K562 (cell line): ENCODE data around the gene CXCL1. TPM values are rescaled to one million over a fixed set of nuclear protein-coding genes. Genes with fewer than 3 reads are reported as not detected.

Source experiments
- ATAC-seq: fragments of 200-7000 bp; cut with Tn5 transposase; 3 replicates; pipeline ENCODE4 v1.9.1; 2020; ENCODE audit warnings: moderate library complexity
- BruUV-seq: library from RNA; stranded (reverse); fragments of 400-500 nt; replicated peaks from 2 replicates; lab custom pipeline; 2021; lab: Mats Ljungman, UMichigan
- CTCF ChIA-PET: fragments of 300-600 bp; formaldehyde crosslinking; extraction: SDS; loops from one replicate; lab custom pipeline; 2021; ENCODE audit warnings: low intra/inter-chr PET ratio; lab: Yijun Ruan, JAX
- POLR2A ChIA-PET: fragments of 300-600, 350-650 bp; sonication (Branson Sonifier 250); formaldehyde crosslinking; extraction: SDS; loops from one replicate; lab custom pipeline; 2021; ENCODE audit warnings: antibody characterized with exemption, inconsistent platforms; lab: Yijun Ruan, JAX
- DNase-seq, 4 experiments: peaks; one replicate each; pipeline versions ENCODE4 v3.0.0 to v3.0.0-alpha.2; 2011 to 2018; ENCODE audit warnings: low spot score in 3 of 4, mixed read lengths in 3 of 4; ENCODE audit errors: extremely low read depth in 1 of 4
- FAIRE-seq: peaks from 2 replicates; lab custom pipeline; 2011; peaks lifted over from hg19 to GRCh38; lab: Jason Lieb, UNC
- H2AFZ ChIP-seq: 2 replicates; pipeline ENCODE4 v1.6.0; 2011; ENCODE audit warnings: low read depth, low read length, control low read depth, inconsistent platforms
- H3K27ac ChIP-seq: fragments of 200-600 bp; 3 replicates; pipeline ENCODE4 v1.8.0; 2011; ENCODE audit warnings: low read depth, mild to moderate bottlenecking, control low read depth, inconsistent platforms, low read length, moderate library complexity, mixed read lengths; ENCODE audit errors: extremely low read depth
- H3K27me3 ChIP-seq, 2 experiments: fragments of 300-600 bp in 1 of 2; 2 replicates in 1 of 2; 3 replicates in 1 of 2; pipeline versions ENCODE4 v1.6.0 to v1.8.0; 2011; ENCODE audit warnings: inconsistent platforms in 2 of 2, low read length in 2 of 2, mild to moderate bottlenecking in 1 of 2, mixed read lengths in 1 of 2, moderate library complexity in 1 of 2; ENCODE audit not compliant: control insufficient read depth in 2 of 2, insufficient read depth in 2 of 2
- H3K36me3 ChIP-seq: fragments of 300-600 bp; 3 replicates; pipeline ENCODE4 v1.8.0; 2011; ENCODE audit warnings: mild to moderate bottlenecking, low read length, inconsistent platforms; ENCODE audit not compliant: control insufficient read depth, insufficient read depth
- H3K4me1 ChIP-seq, 2 experiments: fragments of 200-600 bp in 1 of 2; replicated peaks in 1 of 2; 2 replicates in 1 of 2; 3 replicates in 1 of 2; pipeline versions ENCODE4 v1.5.1 to v1.8.0; 2011; ENCODE audit warnings: inconsistent platforms in 2 of 2, low read length in 2 of 2, mild to moderate bottlenecking in 1 of 2, mixed read lengths in 1 of 2, moderate library complexity in 1 of 2; ENCODE audit not compliant: control insufficient read depth in 2 of 2, insufficient read depth in 2 of 2
- H3K4me2 ChIP-seq: 2 replicates; pipeline ENCODE4 v1.6.1; 2011; ENCODE audit warnings: low read length, control low read depth, inconsistent platforms, mixed read lengths; ENCODE audit not compliant: insufficient read depth
- H3K4me3 ChIP-seq: fragments of 200-600 bp; sonication (generic), shearing (Covaris generic); 2 replicates; pipeline ENCODE4 v1.5.1; 2016; ENCODE audit warnings: control low read depth, inconsistent platforms
- H3K79me2 ChIP-seq: fragments of 200-600 bp; 3 replicates; pipeline ENCODE4 v1.8.0; 2011; ENCODE audit warnings: low read length, inconsistent platforms; ENCODE audit not compliant: control insufficient read depth, insufficient read depth
- H3K9ac ChIP-seq, 2 experiments: 2 replicates each; pipeline versions ENCODE4 v1.6.0 to v1.6.1; 2011; ENCODE audit warnings: low read depth in 2 of 2, low read length in 2 of 2, control low read depth in 1 of 2, inconsistent platforms in 1 of 2, mild to moderate bottlenecking in 1 of 2, mixed read lengths in 1 of 2; ENCODE audit not compliant: insufficient read depth in 1 of 2
- H3K9me1 ChIP-seq: one replicate; pipeline ENCODE4 v1.6.0; 2011; ENCODE audit warnings: inconsistent platforms, mild to moderate bottlenecking, low read length, moderate library complexity; ENCODE audit not compliant: control insufficient read depth, insufficient read depth
- H3K9me3 ChIP-seq: replicated peaks from 2 replicates; pipeline ENCODE4 v1.5.1; 2011; ENCODE audit warnings: low read depth, low read length, inconsistent platforms; ENCODE audit not compliant: control insufficient read depth, insufficient read depth
- H4K20me1 ChIP-seq: replicated peaks from 2 replicates; pipeline ENCODE4 v1.6.1; 2011; ENCODE audit warnings: low read length, inconsistent platforms, mixed read lengths; ENCODE audit not compliant: control insufficient read depth, insufficient read depth
- CBX1 ChIP-seq: sonication (generic); IDR thresholded peaks from 2 replicates; pipeline ENCODE4 v1.6.1; 2016; ENCODE audit warnings: antibody characterized with exemption, low read depth, mild to moderate bottlenecking
- DIDO1 ChIP-seq: fragments of 450-650 bp; IDR thresholded peaks from 2 replicates; pipeline ENCODE4 v1.6.1; 2016; ENCODE audit warnings: low read depth, missing biosample characterization, missing genetic modification characterization
- E4F1 ChIP-seq: fragments of 250-450 bp; sonication (Bioruptor Pico); IDR thresholded peaks from 2 replicates; pipeline ENCODE4 v1.5.0; 2021; ENCODE audit warnings: mild to moderate bottlenecking, borderline replicate concordance
- MAFK ChIP-seq: IDR thresholded peaks from 2 replicates; pipeline ENCODE4 v1.6.1; 2011; ENCODE audit warnings: low read length, improper control_type of control experiment
- MCM5 ChIP-seq: fragments of 450-650 bp; IDR thresholded peaks from 2 replicates; pipeline ENCODE4 v1.6.1; 2016; ENCODE audit warnings: low read depth
- SUPT5H ChIP-seq: fragments of 450-650 bp; IDR thresholded peaks from 2 replicates; pipeline ENCODE4 v1.6.1; 2016
- WHSC1 ChIP-seq: IDR thresholded peaks from one replicate; pipeline ENCODE4 v1.6.1; 2012; ENCODE audit warnings: low read length, control low read depth, inconsistent platforms
- ZNF280A ChIP-seq: fragments of 450-650 bp; IDR thresholded peaks from 2 replicates; pipeline ENCODE4 v1.6.1; 2018; ENCODE audit warnings: mild to moderate bottlenecking, low read depth; ENCODE audit not compliant: partially characterized antibody
- ZNF436 ChIP-seq: fragments of 250-450, 450-650 bp; sonication (Bioruptor Pico); formaldehyde crosslinking; IDR thresholded peaks from 2 replicates; pipeline ENCODE4 v1.7.0; 2020; ENCODE audit warnings: mild to moderate bottlenecking
- ZNF707 ChIP-seq: fragments of 250-450 bp; sonication (Bioruptor Pico); conservative IDR thresholded peaks from 2 replicates; pipeline ENCODE4 v1.8.0; 2022; ENCODE audit warnings: inconsistent platforms, mild to moderate bottlenecking, moderate library complexity
- ZNF778 ChIP-seq: fragments of 450-650 bp; formaldehyde crosslinking; IDR thresholded peaks from 2 replicates; pipeline ENCODE4 v1.4.0; 2020; ENCODE audit warnings: mild to moderate bottlenecking, moderate library complexity
- ZZZ3 ChIP-seq: fragments of 450-650 bp; IDR thresholded peaks from 2 replicates; pipeline ENCODE4 v1.6.1; 2016; ENCODE audit warnings: antibody characterized with exemption, mild to moderate bottlenecking, moderate library complexity
- WGBS: fragments of 100-300 bp; shearing (Covaris generic); methylation state at CpG from one replicate; pipeline ENCODE4 v1.1.6; 2016; ENCODE audit warnings: low coverage, mixed read lengths; ENCODE audit not compliant: insufficient coverage; ENCODE audit errors: missing lambda C conversion rate; 5-methylcytosine and 5-hydroxymethylcytosine counted together
- in situ Hi-C: fragments of 300-500 bp; cut with MboI; formaldehyde crosslinking; loops from 4 replicates; pipeline ENCODE4 v1.15.0; 2018; ENCODE audit warnings: inconsistent platforms, mixed read lengths
- intact Hi-C: fragments of 100-400 bp; cut with micrococcal nuclease; formaldehyde crosslinking; loops from 2 replicates; pipeline ENCODE4 v1.14.2; 2022
- polyA plus RNA-seq, 8 experiments: library from polyadenylated mRNA; depleted of rRNA in 4 of 8; stranded (reverse) in 5 of 8; unstranded in 3 of 8; fragments of >200 nt; fragmentation: Nextera tagmentation in 2 of 8; fragmentation: Illumina TruSeq in 1 of 8; extraction: Ambion mirVana in 2 of 8; extraction: Trizol in 1 of 8; gene quantifications; 2 replicates each; pipeline versions ENCODE4 v1.2.1 to v1.2.3, GENCODE V29; 2011 to 2014; ENCODE audit warnings: inconsistent platforms in 1 of 8, missing spikeins in 1 of 8
- total RNA-seq, 7 experiments: library from RNA; depleted of rRNA in 6 of 7; stranded (reverse); fragments of >200 nt in 6 of 7; fragmentation: Illumina TruSeq in 2 of 7; extraction: Trizol in 2 of 7; gene quantifications; 2 replicates each; pipeline versions ENCODE4 v1.2.1 to v1.2.3, GENCODE V29; 2011 to 2021; ENCODE audit warnings: low replicate concordance in 1 of 7

CXCL1 gene
- total and polyA plus RNA-seq, 9 of the 15 experiments (the other 6 are each of a cell fraction or from before 2014, with no cell fraction given): 0.07 to 2.2 (median 0.32) TPM; not detected in 3

- no peaks in the 10 kb centered on the region for H3K9me1 ChIP-seq
- in situ Hi-C loops: no loop called here
- POLR2A ChIA-PET: no interaction called here
- no peaks in the 10 kb centered on the region for H4K20me1 ChIP-seq
- H3K27ac ChIP-seq: no peak overlapping the region
- no peak for DNase-seq
- no peak overlapping the region for H2AFZ ChIP-seq
- no peak for FAIRE-seq
- CTCF ChIA-PET: no interaction called here
- peaks cover 0 to 6% of the 10 kb centered on the region in 2 experiments; a peak in 2 of 5 replicates for H3K4me1 ChIP-seq
- no peak overlapping the region for H3K9ac ChIP-seq
- no peak for ATAC-seq
- no peaks in the 10 kb centered on the region for H3K27me3 ChIP-seq
- H3K36me3 ChIP-seq: no peaks in the 10 kb centered on the region
- no peak overlapping the region for H3K4me2 ChIP-seq
- TF ChIP-seq MCM5: no peak
- no peak for TF ChIP-seq DIDO1 (tag)
- TF ChIP-seq WHSC1: no peak
- TF ChIP-seq ZNF436 (CRISPR knock-in tag): no peak
- TF ChIP-seq ZNF280A: no peak
- TF ChIP-seq ZZZ3: no peak
- no peak for TF ChIP-seq SUPT5H
- no peak for TF ChIP-seq CBX1
- no peak for TF ChIP-seq ZNF707 (CRISPR knock-in tag)
- no peak for TF ChIP-seq MAFK
- TF ChIP-seq ZNF778: no peak
- no peak for TF ChIP-seq E4F1 (CRISPR knock-in tag)
- H3K9me3 ChIP-seq: no peaks in the 10 kb centered on the region
- no peak overlapping the region for H3K4me3 ChIP-seq
- WGBS: 0% methylated on average over 1 of the region's 1 CpG
- H3K79me2 ChIP-seq: no peaks in the 10 kb centered on the region
- intact Hi-C loops: no loop called here
- no TSS peak for BruUV-seq
Measured at GRCh38 chr4:73883306-73883705, 14.1 kb downstream of the CXCL1 start.
